Caco-2 (cell line): ENCODE data around the gene THEMIS2. TPM values are rescaled to one million over a fixed set of nuclear protein-coding genes. Genes with fewer than 3 reads are reported as not detected.

ENCODE experiments used
- BruUV-seq: library from RNA; stranded (reverse); fragments of 400-500 nt; replicated peaks from 2 replicates; lab custom pipeline; 2021; lab: Mats Ljungman, UMichigan
- CTCF ChIA-PET: fragments of 300-600 bp; sonication (Branson Sonifier 250); formaldehyde crosslinking; loops from one replicate; lab custom pipeline; 2022; ENCODE audit warnings: antibody characterized with exemption; lab: Charles Lee
- POLR2A ChIA-PET: fragments of 300-600 bp; sonication (Branson Sonifier 250); formaldehyde crosslinking; loops from one replicate; lab custom pipeline; 2022; ENCODE audit warnings: antibody characterized with exemption; lab: Charles Lee
- DNase-seq, 2 experiments: peaks; one replicate each; pipeline versions ENCODE4 v3.0.0 to v3.0.0-alpha.2; 2020 to 2022
- H3K27me3 ChIP-seq: replicated peaks from 2 replicates; pipeline ENCODE4 v1.6.0; 2011; ENCODE audit warnings: low read length; ENCODE audit not compliant: control insufficient read depth, insufficient read depth
- H3K36me3 ChIP-seq: 2 replicates; pipeline ENCODE4 v1.5.1; 2011; ENCODE audit warnings: low read length; ENCODE audit not compliant: control insufficient read depth, insufficient read depth
- H3K4me1 ChIP-seq: fragments of 250-450 bp; sonication (Bioruptor Pico); 2 replicates; pipeline ENCODE4 v1.5.1; 2020; ENCODE audit warnings: mild to moderate bottlenecking
- H3K4me3 ChIP-seq: 2 replicates; pipeline ENCODE4 v1.5.1; 2011; ENCODE audit warnings: low read depth, mild to moderate bottlenecking, control low read depth, low read length
- H3K9me3 ChIP-seq: fragments of 250-450 bp; sonication (Bioruptor Pico); 2 replicates; pipeline ENCODE4 v1.5.1; 2020; ENCODE audit warnings: mild to moderate bottlenecking, moderate library complexity
- H3K27ac Mint-ChIP-seq: one replicate; pipeline ENCODE4 v1.8.0; 2022; ENCODE audit warnings: mixed read lengths; ENCODE audit not compliant: unreplicated experiment
- H3K27me3 Mint-ChIP-seq: one replicate; pipeline ENCODE4 v1.8.0; 2022; ENCODE audit warnings: mixed read lengths; ENCODE audit not compliant: insufficient read depth, unreplicated experiment
- H3K36me3 Mint-ChIP-seq: one replicate; pipeline ENCODE4 v1.8.0; 2022; ENCODE audit warnings: mild to moderate bottlenecking, mixed read lengths; ENCODE audit not compliant: insufficient read depth, unreplicated experiment
- H3K4me1 Mint-ChIP-seq: one replicate; pipeline ENCODE4 v1.8.0; 2022; ENCODE audit warnings: low read depth, mixed read lengths; ENCODE audit not compliant: unreplicated experiment
- H3K4me3 Mint-ChIP-seq: one replicate; pipeline ENCODE4 v1.8.0; 2022; ENCODE audit warnings: mild to moderate bottlenecking, moderate library complexity, mixed read lengths; ENCODE audit not compliant: unreplicated experiment
- H3K9me3 Mint-ChIP-seq: one replicate; pipeline ENCODE4 v1.8.0; 2022; ENCODE audit warnings: mixed read lengths; ENCODE audit not compliant: unreplicated experiment
- CTCF ChIP-seq, 2 experiments: fragments of 200-600 bp in 1 of 2; IDR thresholded peaks; 1 replicate in 1 of 2; 2 replicates in 1 of 2; pipeline versions ENCODE4 v1.5.1 to v1.8.0; 2011 to 2022; ENCODE audit warnings: antibody characterized with exemption in 1 of 2, control low read depth in 1 of 2, inconsistent platforms in 1 of 2, low read depth in 1 of 2, low read length in 1 of 2, mild to moderate bottlenecking in 1 of 2, moderate library complexity in 1 of 2; ENCODE audit not compliant: insufficient read depth in 1 of 2, severe bottlenecking in 1 of 2, unreplicated experiment in 1 of 2
- intact Hi-C: fragments of 100-400 bp; cut with micrococcal nuclease; formaldehyde crosslinking; loops from one replicate; pipeline ENCODE4 v1.10.0; 2022; ENCODE audit not compliant: unreplicated experiment
- total RNA-seq: library from RNA; stranded (reverse); gene quantifications from 2 replicates; pipeline ENCODE4 v1.2.3, GENCODE V29; 2022

Gene THEMIS2
- total RNA-seq, 1 experiment from 2014 or later: 0.59 TPM

DNA sequence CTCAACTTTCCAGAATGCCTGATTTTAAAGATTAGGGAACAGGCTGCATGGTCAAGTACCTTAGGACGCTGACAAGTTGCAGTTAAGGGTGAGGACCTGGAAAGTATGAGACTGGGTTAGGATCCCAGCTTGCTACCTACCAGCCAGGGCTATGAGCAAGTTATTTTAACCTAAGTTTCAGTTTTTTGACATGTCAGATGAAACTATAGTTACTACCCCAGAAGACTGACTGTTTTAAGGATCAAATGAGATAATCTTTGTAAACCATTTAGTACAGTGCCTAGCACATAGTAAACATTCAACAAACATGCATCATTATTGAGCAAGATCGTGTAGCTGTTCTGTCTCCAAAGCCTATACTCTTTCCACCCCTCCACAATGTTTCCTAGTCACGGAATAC, 14.4 kb downstream of the THEMIS2 start:
- no TSS peak for BruUV-seq
- Mint-ChIP-seq H3K4me3 (no peak overlapping the region), H3K9me3 (no peaks in the 10 kb centered on the region), H3K36me3 (peaks cover 14% of the 10 kb centered on the region), H3K27me3 (no peaks in the 10 kb centered on the region), H3K27ac (no peak overlapping the region), H3K4me1 (no peaks in the 10 kb centered on the region)
- no peaks in the 10 kb centered on the region for H3K4me1 ChIP-seq
- no peak overlapping the region for H3K4me3 ChIP-seq
- TF ChIP-seq CTCF (IDR thresholded peaks at IDR 0.05; ENCODE audit: insufficient read depth in 1 of 2, low read depth in 1 of 2, low read length in 1 of 2, severe bottlenecking in 1 of 2, unreplicated experiment in 1 of 2): no peak
- ChIA-PET POLR2A (no interaction called here), CTCF (no interaction called here)
- H3K27me3 ChIP-seq: no peaks in the 10 kb centered on the region
- no peaks in the 10 kb centered on the region for H3K36me3 ChIP-seq
- intact Hi-C loops: no loop called here
- no peak for DNase-seq
- H3K9me3 ChIP-seq: no peaks in the 10 kb centered on the region

DNA sequence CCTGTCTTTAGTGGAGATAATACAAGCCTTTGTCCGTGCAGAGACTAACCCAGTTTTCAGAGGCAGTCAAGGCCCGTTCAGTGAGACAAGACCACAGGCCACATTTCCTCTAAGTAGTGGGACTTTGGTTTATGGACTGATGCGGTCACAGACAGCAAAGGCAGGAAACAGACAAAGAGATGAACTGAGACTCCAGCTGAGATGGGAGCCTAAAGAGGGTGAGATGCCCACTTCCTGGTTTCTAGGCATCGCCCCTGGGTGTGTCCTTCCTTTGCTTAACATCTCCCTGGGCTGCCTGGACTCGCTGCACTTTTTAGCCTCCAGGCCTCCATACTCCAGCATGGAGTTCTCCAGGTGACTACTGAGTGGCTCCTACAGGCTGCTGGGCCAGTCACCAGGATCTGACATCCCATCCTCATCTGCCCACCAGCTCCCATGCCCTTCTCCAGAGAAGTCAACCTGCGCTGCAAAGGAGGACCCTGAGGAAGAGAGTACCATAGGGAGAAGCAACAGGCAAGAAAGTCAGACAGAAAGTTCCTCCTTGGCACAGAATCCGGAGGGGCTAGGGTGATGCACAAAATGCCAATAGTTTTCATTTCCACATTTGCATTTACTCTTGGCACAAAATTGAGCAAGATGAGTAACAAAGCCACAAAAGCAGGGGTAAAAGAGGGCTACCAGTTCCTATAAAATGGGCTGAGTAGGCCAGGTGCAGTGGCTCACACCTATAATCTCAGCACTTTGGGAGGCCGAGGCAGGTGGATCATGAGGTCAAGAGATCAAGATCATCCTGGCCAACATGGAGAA, 15.1 kb downstream of the THEMIS2 start:
- Mint-ChIP-seq H3K36me3 (peaks cover 21% of the 10 kb centered on the region), H3K9me3 (no peaks in the 10 kb centered on the region), H3K4me3 (no peak overlapping the region), H3K4me1 (no peaks in the 10 kb centered on the region), H3K27me3 (no peaks in the 10 kb centered on the region), H3K27ac (no peak overlapping the region)
- intact Hi-C loops: no loop called here
- TF ChIP-seq CTCF (IDR thresholded peaks at IDR 0.05; ENCODE audit: insufficient read depth in 1 of 2, low read depth in 1 of 2, low read length in 1 of 2, severe bottlenecking in 1 of 2, unreplicated experiment in 1 of 2): no peak
- Histone ChIP-seq H3K27me3 (no peaks in the 10 kb centered on the region), H3K4me1 (no peaks in the 10 kb centered on the region), H3K4me3 (no peak overlapping the region), H3K36me3 (no peaks in the 10 kb centered on the region), H3K9me3 (no peaks in the 10 kb centered on the region)
- no TSS peak for BruUV-seq
- DNase-seq: no peak
- ChIA-PET POLR2A (no interaction called here), CTCF (no interaction called here)

- Mint-ChIP-seq H3K36me3 (peaks cover 30% of the 10 kb centered on the region), H3K4me3 (no peak overlapping the region), H3K27ac (no peak overlapping the region), H3K4me1 (no peaks in the 10 kb centered on the region), H3K27me3 (no peaks in the 10 kb centered on the region), H3K9me3 (no peaks in the 10 kb centered on the region)
- Histone ChIP-seq H3K27me3 (no peaks in the 10 kb centered on the region), H3K4me1 (no peaks in the 10 kb centered on the region), H3K9me3 (no peaks in the 10 kb centered on the region), H3K4me3 (no peak overlapping the region), H3K36me3 (no peaks in the 10 kb centered on the region)
- BruUV-seq: no TSS peak
- ChIA-PET POLR2A (no interaction called here), CTCF (no interaction called here)
- no peak for DNase-seq
- intact Hi-C loops: no loop called here
- no peak for TF ChIP-seq CTCF (IDR thresholded peaks at IDR 0.05; ENCODE audit: insufficient read depth in 1 of 2, low read depth in 1 of 2, low read length in 1 of 2, severe bottlenecking in 1 of 2, unreplicated experiment in 1 of 2)
Measured at GRCh38 chr1:27889506-27889905, 17.2 kb downstream of the THEMIS2 start.
